Ishikawa (cell line): ENCODE measurements around the gene LRPAP1.

Source experiments
- CREB1 ChIP-seq: IDR thresholded peaks from 2 replicates; pipeline ENCODE4 v1.6.1; 2012; ENCODE audit warnings: low read depth
- EGR1 ChIP-seq: IDR thresholded peaks from 2 replicates; pipeline ENCODE4 v1.6.1; 2012
- EP300 ChIP-seq: IDR thresholded peaks from 2 replicates; pipeline ENCODE4 v1.6.1; 2012; ENCODE audit warnings: borderline replicate concordance
- FOXM1 ChIP-seq: IDR thresholded peaks from 2 replicates; pipeline ENCODE4 v1.6.1; 2012; ENCODE audit warnings: low read depth, borderline replicate concordance
- MAX ChIP-seq: IDR thresholded peaks from 2 replicates; pipeline ENCODE4 v1.6.1; 2012
- NFIC ChIP-seq: IDR thresholded peaks from 2 replicates; pipeline ENCODE4 v1.6.1; 2012
- RAD21 ChIP-seq: IDR thresholded peaks from 2 replicates; pipeline ENCODE4 v1.6.1; 2012; ENCODE audit warnings: low read depth
- REST ChIP-seq: IDR thresholded peaks from 2 replicates; pipeline ENCODE4 v1.6.1; 2012; ENCODE audit warnings: low read depth, mild to moderate bottlenecking
- TAF1 ChIP-seq: IDR thresholded peaks from 2 replicates; pipeline ENCODE4 v1.6.1; 2012; ENCODE audit warnings: low read depth, mild to moderate bottlenecking
- TCF12 ChIP-seq: IDR thresholded peaks from 2 replicates; pipeline ENCODE4 v1.6.1; 2012; ENCODE audit warnings: low read depth
- USF1 ChIP-seq: IDR thresholded peaks from 2 replicates; pipeline ENCODE4 v1.6.1; 2012
- YY1 ChIP-seq: IDR thresholded peaks from 2 replicates; pipeline ENCODE4 v1.6.1; 2012; ENCODE audit warnings: low read depth

- TF ChIP-seq FOXM1: no peak
- TF ChIP-seq MAX: no peak
- no peak for TF ChIP-seq TCF12
- TF ChIP-seq REST: no peak
- TF ChIP-seq TAF1: no peak
- no peak for TF ChIP-seq NFIC
- TF ChIP-seq USF1: no peak
- no peak for TF ChIP-seq YY1
- no peak for TF ChIP-seq RAD21
- no peak for TF ChIP-seq EGR1
- TF ChIP-seq EP300: no peak
- no peak for TF ChIP-seq CREB1
Measured at GRCh38 chr4:3476341-3476747, 55.9 kb downstream of the LRPAP1 start.
